Activated CD8-positive, alpha-beta T cell treated with anti-CD3 and anti-CD28 coated beads for 36 hours (primary cell): ENCODE data around the gene CD300LF. TPM values are rescaled to one million over a fixed set of nuclear protein-coding genes. Genes with fewer than 3 reads are reported as not detected.

Experiments
- ATAC-seq: fragments of 200-7000 bp; cut with Tn5 transposase; one replicate; pipeline ENCODE4 v1.10.0; 2021; ENCODE audit warnings: mild to moderate bottlenecking, moderate library complexity
- CTCF ChIA-PET: fragments of 350-600 bp; sonication (Branson Sonifier 250); formaldehyde crosslinking; loops from one replicate; lab custom pipeline; 2021; ENCODE audit warnings: antibody characterized with exemption; lab: Charles Lee
- POLR2A ChIA-PET: fragments of 350-600 bp; sonication (Branson Sonifier 250); formaldehyde crosslinking; loops from one replicate; lab custom pipeline; 2021; ENCODE audit warnings: antibody characterized with exemption; lab: Charles Lee
- DNase-seq: peaks from one replicate; pipeline ENCODE4 v3.0.0-alpha.2; 2020
- H3K27ac Mint-ChIP-seq: one replicate; pipeline ENCODE4 v1.8.0; 2021; ENCODE audit warnings: mild to moderate bottlenecking, mixed read lengths
- H3K27me3 Mint-ChIP-seq: one replicate; pipeline ENCODE4 v1.8.0; 2021; ENCODE audit warnings: mixed read lengths
- H3K36me3 Mint-ChIP-seq: one replicate; pipeline ENCODE4 v1.8.0; 2021; ENCODE audit warnings: low read depth, mixed read lengths
- H3K4me1 Mint-ChIP-seq: one replicate; pipeline ENCODE4 v1.8.0; 2021; ENCODE audit warnings: low read depth, mixed read lengths
- H3K4me3 Mint-ChIP-seq: one replicate; pipeline ENCODE4 v1.8.0; 2021; ENCODE audit warnings: mild to moderate bottlenecking, moderate library complexity, mixed read lengths
- H3K9me3 Mint-ChIP-seq: one replicate; pipeline ENCODE4 v1.8.0; 2021; ENCODE audit warnings: mixed read lengths
- intact Hi-C: fragments of 100-400 bp; cut with micrococcal nuclease; formaldehyde crosslinking; loops from one replicate; pipeline ENCODE4 v1.10.0; 2022
- total RNA-seq, 2 experiments: library from RNA; stranded (reverse); gene quantifications; one replicate each; pipeline ENCODE4 v1.2.3, GENCODE V29; 2021
- TF ChIP-seq, protein P1 (sequence below): fragments of 200-600 bp; IDR thresholded peaks from one replicate; pipeline ENCODE4 v1.8.0; 2022; ENCODE audit warnings: antibody characterized with exemption, mild to moderate bottlenecking

The CD300LF gene
- total RNA-seq, 2 experiments from 2014 or later = not detected

DNA sequence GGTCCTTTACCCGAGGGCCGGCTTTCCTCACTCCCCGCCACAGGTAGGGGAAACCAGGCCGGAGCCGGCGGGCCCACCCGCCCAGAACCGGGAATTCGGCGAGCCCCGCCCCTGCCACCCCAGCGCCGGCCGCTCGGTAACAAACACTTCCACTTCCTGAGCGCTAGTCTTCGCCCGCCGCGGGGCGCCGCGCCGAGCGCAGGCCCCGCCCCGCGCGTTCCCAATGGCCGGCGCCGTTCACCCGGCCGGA lies 35.5 kb upstream of the CD300LF start:
- DNase-seq (no peak), ATAC-seq (no peak)
- peaks cover 49% of the 10 kb centered on the region for H3K4me1 Mint-ChIP-seq
- intact Hi-C loops = no loop called here
- ChIA-PET POLR2A (interaction anchor here (3.8 to 5.5 kb wide), 2 partner anchors 11 to 32 kb away, joined by 21 to 35 read pairs; partner anchors contain the start of gene RAB37), CTCF (interaction anchor here (6.9 kb wide), 1 partner anchor 10 kb away, joined by 98 read pairs; no protein-coding TSS in a partner anchor)
- H3K9me3 Mint-ChIP-seq = peaks cover 7% of the 10 kb centered on the region
- H3K27ac Mint-ChIP-seq = no peak overlapping the region
- H3K27me3 Mint-ChIP-seq = no peaks in the 10 kb centered on the region
- peak overlapping the region; percentile 65 for H3K4me3 Mint-ChIP-seq
- H3K36me3 Mint-ChIP-seq = peaks cover 39% of the 10 kb centered on the region
- TF ChIP-seq, protein P1, sequence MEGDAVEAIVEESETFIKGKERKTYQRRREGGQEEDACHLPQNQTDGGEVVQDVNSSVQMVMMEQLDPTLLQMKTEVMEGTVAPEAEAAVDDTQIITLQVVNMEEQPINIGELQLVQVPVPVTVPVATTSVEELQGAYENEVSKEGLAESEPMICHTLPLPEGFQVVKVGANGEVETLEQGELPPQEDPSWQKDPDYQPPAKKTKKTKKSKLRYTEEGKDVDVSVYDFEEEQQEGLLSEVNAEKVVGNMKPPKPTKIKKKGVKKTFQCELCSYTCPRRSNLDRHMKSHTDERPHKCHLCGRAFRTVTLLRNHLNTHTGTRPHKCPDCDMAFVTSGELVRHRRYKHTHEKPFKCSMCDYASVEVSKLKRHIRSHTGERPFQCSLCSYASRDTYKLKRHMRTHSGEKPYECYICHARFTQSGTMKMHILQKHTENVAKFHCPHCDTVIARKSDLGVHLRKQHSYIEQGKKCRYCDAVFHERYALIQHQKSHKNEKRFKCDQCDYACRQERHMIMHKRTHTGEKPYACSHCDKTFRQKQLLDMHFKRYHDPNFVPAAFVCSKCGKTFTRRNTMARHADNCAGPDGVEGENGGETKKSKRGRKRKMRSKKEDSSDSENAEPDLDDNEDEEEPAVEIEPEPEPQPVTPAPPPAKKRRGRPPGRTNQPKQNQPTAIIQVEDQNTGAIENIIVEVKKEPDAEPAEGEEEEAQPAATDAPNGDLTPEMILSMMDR = no peak

DNA sequence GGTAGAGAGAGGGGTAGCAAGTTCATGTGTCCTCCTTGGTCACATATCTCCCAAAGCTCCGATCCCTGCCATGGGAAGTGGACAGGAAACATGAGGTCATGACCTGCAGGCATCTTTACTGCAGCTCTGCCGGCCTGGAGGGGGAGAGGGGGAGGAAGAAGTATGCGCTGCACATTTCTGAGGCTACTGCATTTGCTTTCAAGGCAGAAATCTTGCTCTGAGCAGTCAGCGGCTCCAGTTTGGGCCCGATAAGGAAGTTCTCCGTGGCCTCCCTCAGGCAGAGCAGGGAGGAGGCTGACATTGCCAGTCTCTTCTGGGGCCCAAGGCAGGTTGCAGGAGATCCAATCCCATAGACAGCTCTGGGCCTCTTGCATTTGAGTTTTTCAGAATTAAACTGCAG lies 34.2 kb upstream of the CD300LF start:
- Mint-ChIP-seq H3K27me3 (no peaks in the 10 kb centered on the region), H3K27ac (peak overlapping the region; percentile 77), H3K36me3 (peaks cover 27% of the 10 kb centered on the region), H3K9me3 (peaks cover 7% of the 10 kb centered on the region), H3K4me1 (peaks cover 51% of the 10 kb centered on the region), H3K4me3 (peak overlapping the region; percentile 65)
- ChIA-PET CTCF (interaction anchor here (0.7 to 6.9 kb wide), 12 partner anchors 11 to 293 kb away, joined by 3 to 110 read pairs (median 42); partner anchors contain the start of genes GRIN2C, NAT9 and RAB37), POLR2A (interaction anchor here (1.6 to 5.5 kb wide), 4 partner anchors 10 to 33 kb away, joined by 5 to 35 read pairs (median 8); partner anchors contain the start of genes NAT9 and RAB37)
- DNase-seq = no peak
- TF ChIP-seq, protein P1 = no peak
- intact Hi-C loops = loop anchor here (2.0 kb wide), 1 partner anchor 34 kb away; no protein-coding TSS in a partner anchor
- no peak for ATAC-seq

DNA sequence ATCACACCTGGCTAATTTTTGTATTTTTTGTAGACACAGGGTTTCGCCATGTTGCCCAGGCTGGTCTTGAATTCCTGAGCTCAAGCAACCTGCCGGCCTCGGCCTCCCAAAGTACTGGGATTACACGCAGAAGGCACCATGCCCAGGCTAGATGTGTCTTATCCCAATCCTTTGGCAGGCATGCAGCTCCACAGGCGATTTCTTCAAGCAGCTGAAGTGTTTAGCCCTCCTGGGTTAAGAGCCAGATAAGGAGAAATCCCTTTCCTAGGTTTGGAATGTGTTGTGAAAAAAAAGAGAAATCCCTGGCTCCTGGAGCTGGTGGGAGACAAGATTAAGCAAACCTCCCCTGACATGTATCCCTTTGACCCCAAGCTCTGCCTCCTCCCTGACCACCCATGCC lies 33.7 kb upstream of the CD300LF start:
- POLR2A ChIA-PET = interaction anchor here (0.6 to 5.5 kb wide), 10 partner anchors 9 to 127 kb away, joined by 3 to 35 read pairs (median 4); partner anchors contain the start of genes FDXR, NAT9 and RAB37
- H3K27ac Mint-ChIP-seq = peak overlapping the region; percentile 77
- no peaks in the 10 kb centered on the region for H3K27me3 Mint-ChIP-seq
- intact Hi-C loops = loop anchor here (2.0 kb wide), 1 partner anchor 34 kb away; no protein-coding TSS in a partner anchor
- DNase-seq (no peak), ATAC-seq (no peak)
- CTCF ChIA-PET = interaction anchor here (1.5 to 6.9 kb wide), 13 partner anchors 10 to 211 kb away, joined by 5 to 110 read pairs (median 36); partner anchors contain the start of genes GRIN2C, NAT9 and RAB37
- H3K4me1 Mint-ChIP-seq = peaks cover 51% of the 10 kb centered on the region
- H3K4me3 Mint-ChIP-seq = no peak overlapping the region
- H3K9me3 Mint-ChIP-seq = peaks cover 7% of the 10 kb centered on the region
- TF ChIP-seq, protein P1 = no peak
- H3K36me3 Mint-ChIP-seq = peaks cover 22% of the 10 kb centered on the region

DNA sequence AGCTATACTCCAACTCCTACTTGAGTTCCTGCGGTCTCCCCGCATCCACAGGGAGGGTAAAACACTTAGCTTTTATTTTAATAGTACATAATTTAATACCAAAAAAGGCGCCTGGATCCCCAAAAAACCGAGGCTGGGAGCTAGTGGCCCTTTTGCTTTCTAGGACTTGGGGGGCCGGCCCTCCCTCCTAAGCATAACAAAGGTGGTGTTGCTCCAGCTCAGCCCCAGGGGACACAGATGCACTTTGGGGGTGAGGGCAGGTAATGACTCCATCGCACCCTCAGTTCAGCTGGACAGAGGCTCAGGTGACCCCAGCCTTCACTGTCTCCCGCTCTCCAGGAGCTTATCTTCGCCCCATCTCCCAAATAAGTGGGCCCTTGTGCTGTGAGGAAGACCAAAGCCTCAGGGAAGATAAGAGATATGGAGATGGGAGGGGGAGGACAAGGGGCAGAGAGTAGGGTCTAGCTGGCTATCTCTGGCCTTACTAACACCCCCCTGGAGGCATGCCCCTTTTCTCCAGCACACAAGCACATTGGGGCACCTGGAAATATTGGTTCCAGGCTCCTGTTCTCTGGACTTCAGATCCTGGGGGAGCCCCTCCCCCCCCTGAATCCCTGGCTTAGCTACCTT lies 32.9 kb upstream of the CD300LF start:
- Mint-ChIP-seq H3K36me3 (peaks cover 15% of the 10 kb centered on the region), H3K4me1 (peaks cover 55% of the 10 kb centered on the region), H3K27me3 (no peaks in the 10 kb centered on the region), H3K4me3 (no peak overlapping the region), H3K9me3 (peaks cover 7% of the 10 kb centered on the region), H3K27ac (no peak overlapping the region)
- DNase-seq (no peak), ATAC-seq (no peak)
- CTCF ChIA-PET = interaction anchor here (0.8 to 6.9 kb wide), 20 partner anchors 7 to 212 kb away, joined by 3 to 110 read pairs (median 6); partner anchors contain the start of genes FDXR, GRIN2C, NAT9 and RAB37
- POLR2A ChIA-PET = interaction anchor here (0.6 to 5.5 kb wide), 11 partner anchors 8 to 128 kb away, joined by 3 to 35 read pairs (median 4); partner anchors contain the start of genes FDXR, NAT9 and RAB37
- TF ChIP-seq, protein P1 = no peak
- intact Hi-C loops = loop anchor here (2.0 kb wide), 1 partner anchor 35 kb away; no protein-coding TSS in a partner anchor
